C4-2B (cell line): ENCODE results near the gene DIO3.

ENCODE experiments used
- ZFX ChIP-seq: fragments of 450-650 bp; IDR thresholded peaks from 2 replicates; pipeline ENCODE4 v1.6.1; 2017
- TF ChIP-seq, protein P1 (sequence below): fragments of 450-650 bp; conservative IDR thresholded peaks from 2 replicates; pipeline ENCODE4 v1.5.1; 2017; ENCODE audit warnings: mild to moderate bottlenecking

- TF ChIP-seq, protein P1, sequence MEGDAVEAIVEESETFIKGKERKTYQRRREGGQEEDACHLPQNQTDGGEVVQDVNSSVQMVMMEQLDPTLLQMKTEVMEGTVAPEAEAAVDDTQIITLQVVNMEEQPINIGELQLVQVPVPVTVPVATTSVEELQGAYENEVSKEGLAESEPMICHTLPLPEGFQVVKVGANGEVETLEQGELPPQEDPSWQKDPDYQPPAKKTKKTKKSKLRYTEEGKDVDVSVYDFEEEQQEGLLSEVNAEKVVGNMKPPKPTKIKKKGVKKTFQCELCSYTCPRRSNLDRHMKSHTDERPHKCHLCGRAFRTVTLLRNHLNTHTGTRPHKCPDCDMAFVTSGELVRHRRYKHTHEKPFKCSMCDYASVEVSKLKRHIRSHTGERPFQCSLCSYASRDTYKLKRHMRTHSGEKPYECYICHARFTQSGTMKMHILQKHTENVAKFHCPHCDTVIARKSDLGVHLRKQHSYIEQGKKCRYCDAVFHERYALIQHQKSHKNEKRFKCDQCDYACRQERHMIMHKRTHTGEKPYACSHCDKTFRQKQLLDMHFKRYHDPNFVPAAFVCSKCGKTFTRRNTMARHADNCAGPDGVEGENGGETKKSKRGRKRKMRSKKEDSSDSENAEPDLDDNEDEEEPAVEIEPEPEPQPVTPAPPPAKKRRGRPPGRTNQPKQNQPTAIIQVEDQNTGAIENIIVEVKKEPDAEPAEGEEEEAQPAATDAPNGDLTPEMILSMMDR, result no peak
- no peak for TF ChIP-seq ZFX
Observed at GRCh38 chr14:101512376-101512695, 49.0 kb upstream of the DIO3 start.
